ENCODE measurements around the gene NAP1L4. TPM values are rescaled to one million over a fixed set of nuclear protein-coding genes. Genes with fewer than 3 reads are reported as not detected.

NAP1L4 gene
- total and polyA plus RNA-seq, 2 of the 8 experiments (the other 6 are each of a cell fraction or from before 2014, with no cell fraction given): 75.8 to 194 TPM

DNA sequence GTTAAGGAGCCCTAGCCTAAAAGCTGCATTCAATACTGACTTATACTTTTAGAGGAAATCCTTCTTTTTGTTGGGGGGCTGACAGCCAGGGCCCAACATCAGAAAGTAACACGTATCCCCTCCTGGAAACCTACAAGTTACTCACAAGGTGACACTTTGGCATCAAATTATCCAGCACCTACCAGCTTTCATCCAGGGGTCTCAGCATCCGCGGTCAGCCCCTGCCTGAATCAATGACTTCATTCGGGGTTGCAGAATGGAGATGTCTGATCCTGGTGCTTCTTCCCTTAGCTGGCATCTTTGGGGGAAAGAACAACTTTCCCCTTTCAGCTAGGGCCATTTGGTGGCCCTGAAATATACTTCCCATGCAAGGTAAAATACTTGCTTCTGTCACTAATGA is 5.3 kb upstream of the NAP1L4 start:
- Histone ChIP-seq H2BK120ac (replicated peaks; ENCODE audit: low read depth, low read length) (no peak overlapping the region), H2BK5ac (ENCODE audit: low read depth, low read length) (no peak overlapping the region), H2AK5ac (ENCODE audit: low read depth, low read length) (no peak overlapping the region), H2AFZ (ENCODE audit: low read length) (no peak overlapping the region), H3K9ac (replicated peaks in 1 of 4; ENCODE audit: extremely low read depth in 1 of 4, low read depth in 3 of 4, low read length in 3 of 4) (no peak overlapping the region), H4K8ac (ENCODE audit: extremely low read depth, insufficient read depth, low read length) (no peak overlapping the region), H3K27ac (ENCODE audit: low read depth, low read length) (no peak overlapping the region), H3K4ac (replicated peaks; ENCODE audit: insufficient read length, low read depth, low read length) (no peak overlapping the region), H4K20me1 (replicated peaks in 1 of 2; ENCODE audit: control insufficient read depth in 1 of 2, insufficient read depth in 2 of 2, low read length in 2 of 2) (peaks cover 4 to 7% of the 10 kb centered on the region in 2 experiments), H3K4me1 (replicated peaks in 1 of 4; ENCODE audit: control insufficient read depth in 3 of 4, insufficient read depth in 4 of 4, low read length in 3 of 4) (peaks cover 0 to 4% (median 2%) of the 10 kb centered on the region in 4 experiments; a peak in 4 of 7 replicates), H2BK15ac (ENCODE audit: low read length) (no peak overlapping the region), H4K5ac (ENCODE audit: insufficient read length, low read depth, low read length) (no peak overlapping the region), H3K36me3 (ENCODE audit: control insufficient read depth in 2 of 4, insufficient read depth in 4 of 4, low read length in 3 of 4) (peaks cover 4 to 28% (median 19%) of the 10 kb centered on the region in 4 experiments; a peak in 6 of 8 replicates), H3K4me2 (ENCODE audit: insufficient read depth in 1 of 2, low read depth in 2 of 2, low read length in 2 of 2) (no peak overlapping the region), H3K14ac (ENCODE audit: insufficient read length) (no peak overlapping the region), H3K4me3 (ENCODE audit: extremely low read depth in 1 of 4, insufficient read depth in 2 of 4, low read depth in 3 of 4, low read length in 4 of 4) (no peak overlapping the region), H2BK20ac (ENCODE audit: low read length) (no peak overlapping the region), H3K56ac (replicated peaks; ENCODE audit: insufficient read length, low read depth, low read length) (no peak overlapping the region), H3K23me2 (ENCODE audit: low read depth, low read length) (peaks cover 7% of the 10 kb centered on the region), H3K79me2 (ENCODE audit: control insufficient read depth in 1 of 2, insufficient read depth in 2 of 2, low read length in 2 of 2) (no peaks in the 10 kb centered on the region), H3K9me3 (ENCODE audit: insufficient read depth in 2 of 2, low read depth in 1 of 2, low read length in 1 of 2) (no peaks in the 10 kb centered on the region), H3K27me3 (replicated peaks in 1 of 4; ENCODE audit: control insufficient read depth in 3 of 4, extremely low read depth in 1 of 4, insufficient read depth in 3 of 4, low read length in 3 of 4) (no peaks in the 10 kb centered on the region), H3K79me1 (ENCODE audit: low read depth, low read length) (no peaks in the 10 kb centered on the region), H3K18ac (ENCODE audit: extremely low read depth, low read length) (no peak overlapping the region), H3K23ac (ENCODE audit: insufficient read length) (no peak overlapping the region), H4K91ac (replicated peaks; ENCODE audit: insufficient read length, low read length) (no peak overlapping the region), H2BK12ac (ENCODE audit: low read depth, low read length) (no peak overlapping the region)
- POLR2A ChIA-PET (ENCODE audit: partially characterized antibody): interaction anchor here (0.8 to 2.4 kb wide), 7 partner anchors 9 to 92 kb away, joined by 3 to 11 read pairs (median 4); no protein-coding TSS in a partner anchor
- CTCF ChIA-PET (ENCODE audit: partially characterized antibody): interaction anchor here (0.5 to 3.3 kb wide), 11 partner anchors 10 to 1075 kb away, joined by 3 to 27 read pairs (median 3); partner anchors contain the start of gene PHLDA2
- 91% methylated on average over 4 of the region's 4 CpGs; no CpG with 5 or more reads in 1 of the 2 experiments for WGBS, 2 experiments (ENCODE audit: extremely low coverage in 1 of 2, insufficient coverage in 1 of 2, insufficient read length in 1 of 2, insufficient replicate concordance in 2 of 2, low coverage in 1 of 2, low lambda C conversion rate in 2 of 2, missing lambda C conversion rate in 1 of 2)
- TF ChIP-seq KDM5A (IDR thresholded peaks at IDR 0.05; ENCODE audit: low read length) (no peak), ASH2L (IDR thresholded peaks at IDR 0.05; ENCODE audit: low read length) (no peak), TBP (IDR thresholded peaks at IDR 0.05; ENCODE audit: low read depth, low read length) (no peak), BACH1 (IDR thresholded peaks at IDR 0.05; ENCODE audit: low read length) (no peak), SP2 (IDR thresholded peaks at IDR 0.05; ENCODE audit: low read length) (no peak), SRF (IDR thresholded peaks at IDR 0.05; ENCODE audit: low read depth, low read length) (no peak), TAF1 (IDR thresholded peaks at IDR 0.05; ENCODE audit: low read depth, low read length) (no peak), RFX5 (IDR thresholded peaks at IDR 0.05; ENCODE audit: borderline replicate concordance, low read depth, low read length) (no peak), CEBPB (IDR thresholded peaks at IDR 0.05; ENCODE audit: low read depth, low read length) (no peak), CHD2 (IDR thresholded peaks at IDR 0.05; ENCODE audit: low read length) (no peak), NRF1 (IDR thresholded peaks at IDR 0.05; ENCODE audit: low read depth, low read length) (no peak), HDAC2 (IDR thresholded peaks at IDR 0.05; ENCODE audit: borderline replicate concordance in 1 of 2, low read depth in 2 of 2, low read length in 2 of 2) (no peak), GABPA (IDR thresholded peaks at IDR 0.05; ENCODE audit: borderline replicate concordance, insufficient read depth, low read length) (no peak)
- DNase-seq (ENCODE audit: low read depth in 1 of 2, low spot score in 2 of 2) (no peak), FAIRE-seq (no peak)

Measured in H1 (cell line).